Measurements from ENCODE around the gene LYPD6.

The LYPD6 gene

DNA sequence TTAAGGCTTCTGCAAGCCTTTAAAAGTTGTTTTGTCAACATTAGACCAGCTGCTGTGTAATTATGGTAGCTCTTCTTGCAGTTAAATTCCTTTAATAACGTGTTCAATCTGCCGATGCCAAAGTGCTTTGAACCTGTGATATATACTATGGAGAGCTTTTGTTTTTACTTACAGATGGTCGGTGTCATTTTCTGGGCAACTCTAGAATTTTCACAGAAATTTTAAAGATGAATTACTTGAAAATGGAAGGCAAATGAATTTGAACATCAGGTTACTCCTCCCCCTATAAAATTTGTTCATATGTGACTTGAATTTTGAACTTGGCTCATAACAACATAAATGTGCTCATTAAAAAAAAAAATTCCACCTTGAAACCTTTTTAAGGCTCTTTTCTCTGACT, 23.0 kb downstream of the LYPD6 start:
- no peak for DNase-seq

DNA sequence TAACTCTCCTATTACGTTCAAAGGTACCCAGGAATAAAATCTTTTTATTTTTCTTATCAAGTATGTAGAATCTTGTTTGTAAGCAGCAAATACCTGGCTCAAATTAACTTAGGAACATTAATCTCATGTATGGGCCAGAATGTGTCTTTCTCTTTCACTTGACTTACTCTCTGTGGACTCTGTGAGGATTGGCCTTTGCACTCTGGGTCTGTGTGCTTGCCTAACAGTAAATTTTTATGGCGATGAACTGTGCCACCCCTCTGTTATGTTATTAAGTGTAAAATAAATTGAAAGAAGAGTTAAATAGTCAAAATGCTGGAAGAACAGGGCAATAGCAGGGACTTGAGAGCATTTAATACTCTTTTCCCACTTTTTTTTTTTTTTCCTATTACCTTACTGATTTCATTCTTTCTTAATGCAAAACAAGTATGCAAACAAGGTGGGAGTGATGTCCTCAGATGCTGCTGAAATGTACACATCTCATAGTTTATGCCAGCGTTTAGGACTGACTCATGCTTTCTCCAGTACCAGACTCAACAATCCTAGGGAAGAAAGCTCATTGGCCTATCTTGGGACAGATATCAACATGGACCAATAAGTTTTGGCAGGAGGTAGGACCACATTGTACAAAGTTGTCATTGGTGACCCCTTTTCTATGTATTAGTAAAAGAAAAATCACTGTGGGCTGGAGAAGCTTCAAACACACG, 25.5 kb downstream of the LYPD6 start:
- no peak for DNase-seq

DNA sequence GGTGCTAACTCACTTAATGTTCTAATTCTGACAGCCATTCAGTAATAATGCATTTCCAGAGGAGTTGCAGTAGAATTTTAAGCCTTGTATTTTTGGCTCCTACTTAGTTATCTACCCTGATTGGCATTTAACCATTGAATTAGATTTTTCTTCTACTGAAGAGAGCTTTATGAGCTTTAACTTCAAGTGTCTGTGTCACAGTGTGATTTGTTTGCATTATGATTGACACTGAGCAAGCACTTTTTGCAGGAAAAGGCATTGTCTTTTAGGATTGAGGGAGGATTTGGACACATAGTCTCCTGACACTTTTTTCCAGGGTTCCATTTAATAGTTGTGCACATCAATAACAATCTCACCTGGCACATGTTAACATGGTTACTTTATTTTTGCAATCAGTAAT, 26.7 kb downstream of the LYPD6 start:
- no peak for DNase-seq

DNA sequence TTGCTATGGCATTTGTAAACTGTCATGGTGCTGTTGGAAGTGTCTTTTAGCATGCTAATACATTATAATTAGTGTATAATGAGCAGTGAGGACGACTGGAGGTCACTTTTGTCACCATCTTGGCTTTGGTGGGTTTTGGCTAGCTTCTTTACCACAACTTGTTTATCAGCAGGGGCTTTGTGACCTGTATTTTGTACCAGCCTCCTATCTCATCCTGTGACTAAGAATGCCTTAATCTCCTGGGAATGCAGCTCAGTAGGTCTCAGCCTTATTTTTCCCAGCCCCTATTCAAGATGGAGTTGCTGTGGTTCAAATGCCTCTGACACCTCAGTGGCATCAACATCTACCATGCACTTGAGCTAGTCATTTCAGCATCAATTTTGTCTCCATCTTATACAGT, 29.7 kb downstream of the LYPD6 start:
- no peak for DNase-seq

DNA sequence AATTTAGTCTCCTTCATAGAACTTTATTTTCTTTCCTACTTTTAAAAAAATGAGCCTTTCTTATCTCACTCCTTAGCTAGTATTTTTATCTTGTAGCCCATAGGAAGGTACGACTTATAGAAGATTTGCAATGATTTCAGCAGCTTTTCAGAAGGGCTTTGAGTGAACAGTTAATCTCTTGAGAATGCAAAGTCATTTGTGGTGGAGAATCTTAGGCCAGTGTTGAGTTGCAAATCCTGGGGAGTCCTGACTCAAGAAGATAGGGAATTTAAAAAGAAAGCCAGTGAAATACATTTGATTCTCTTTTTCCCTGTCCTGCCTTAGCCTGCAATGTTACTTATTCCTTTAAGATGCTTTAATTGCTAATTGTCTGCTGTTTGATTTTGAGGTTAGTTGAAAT, 33.6 kb downstream of the LYPD6 start:
- DNase-seq, result no peak

DNA sequence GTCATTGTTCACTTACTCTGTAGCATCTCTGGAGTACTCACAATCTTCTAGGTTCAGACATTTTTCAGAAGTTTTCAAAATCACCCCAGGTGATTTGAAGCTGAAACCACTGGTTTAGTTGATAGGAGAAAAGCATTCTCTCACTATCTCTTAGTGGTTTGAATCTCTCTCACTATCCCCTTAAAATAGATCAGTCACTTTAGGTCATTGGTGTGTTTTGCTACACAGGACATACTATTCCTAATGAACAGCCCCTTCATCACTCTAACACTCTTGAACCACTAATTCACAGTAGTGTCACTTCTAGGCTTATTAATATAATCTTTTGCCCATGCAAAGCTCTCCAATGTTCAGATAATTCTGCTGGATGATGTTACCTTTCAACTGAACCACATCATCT, 34.5 kb downstream of the LYPD6 start:
- no peak for DNase-seq

DNA sequence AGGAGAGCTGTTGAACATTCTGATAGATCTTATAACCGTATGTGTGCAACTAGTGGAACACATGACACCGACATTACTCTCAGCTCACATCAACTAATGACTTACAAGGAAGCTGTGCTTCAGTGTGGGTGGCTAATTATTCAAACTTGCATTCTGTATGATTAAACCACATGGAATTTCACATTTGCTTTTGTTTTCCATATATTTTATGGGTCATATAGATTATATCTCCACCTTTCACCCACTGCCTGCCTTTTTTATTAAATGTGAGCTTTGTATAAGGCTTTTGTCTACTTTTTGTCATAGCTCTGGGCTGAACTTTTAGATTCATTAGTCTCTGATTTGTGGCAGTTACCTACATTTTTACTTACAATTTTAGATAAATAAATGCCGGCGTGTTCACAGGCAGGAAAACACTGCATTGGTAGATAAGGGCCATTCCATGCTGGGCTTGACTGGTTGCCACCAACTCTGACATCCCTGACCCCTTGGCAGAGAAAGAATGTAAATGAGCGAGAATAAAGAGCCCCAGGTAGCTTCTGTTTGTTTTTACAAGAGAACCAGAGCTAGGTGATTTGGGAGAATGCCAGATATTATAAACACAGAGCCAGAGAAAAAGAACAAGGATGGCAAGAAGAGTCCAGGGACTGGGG, 35.7 kb downstream of the LYPD6 start:
- no peak for DNase-seq

DNA sequence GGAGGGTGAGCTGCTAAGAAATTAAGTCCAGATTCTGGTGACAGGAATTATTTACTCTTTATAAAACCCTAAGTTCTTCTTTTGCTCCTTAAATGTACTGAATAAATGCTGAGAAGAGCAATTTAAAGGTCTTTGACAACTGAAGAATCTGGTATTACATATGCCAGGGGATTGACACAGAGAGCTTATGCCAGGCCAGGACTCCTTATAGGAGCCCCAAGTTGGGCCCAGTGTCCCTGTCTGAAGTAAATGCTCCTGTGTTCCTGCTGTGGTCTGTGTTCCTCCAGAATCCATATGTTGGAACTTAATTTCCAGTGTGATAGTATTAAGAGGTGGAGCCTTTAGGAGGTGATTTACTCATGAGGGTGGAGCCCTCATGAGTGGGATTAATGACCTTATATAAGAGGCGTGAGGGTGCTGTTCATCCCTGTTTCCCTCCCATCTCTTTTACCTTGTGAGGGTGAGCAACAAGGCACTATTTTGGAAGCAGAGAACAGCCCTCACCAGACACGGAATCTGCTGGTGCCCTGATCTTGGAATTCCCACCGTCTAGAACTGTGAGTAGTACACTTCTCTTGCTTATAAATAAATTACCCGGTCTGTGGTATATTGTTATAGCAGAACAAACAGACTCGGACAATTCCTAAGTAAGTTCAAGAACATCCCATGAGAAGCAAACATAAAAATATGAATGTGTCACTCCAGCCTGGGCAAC, 39.8 kb downstream of the LYPD6 start:
- DNase-seq, result no peak

DNA sequence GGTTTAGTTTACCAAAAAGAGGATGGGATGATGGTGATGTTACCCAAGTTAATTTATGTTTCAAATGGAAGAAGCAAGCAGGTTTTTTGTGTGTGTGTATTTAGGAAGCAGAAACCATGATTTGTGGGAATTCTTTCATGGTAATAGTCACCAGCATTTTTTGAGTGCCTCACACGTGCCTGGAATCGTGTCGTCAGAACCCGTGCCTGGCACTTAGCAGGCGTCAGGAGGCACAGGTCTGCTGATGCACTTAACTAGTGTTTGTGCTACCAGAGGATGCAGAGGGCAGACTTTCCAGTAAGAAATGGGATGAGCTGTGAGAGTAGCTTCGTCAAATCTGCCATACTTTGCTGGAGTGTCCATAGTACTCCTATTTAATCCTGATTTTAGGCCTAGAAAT, 41.1 kb downstream of the LYPD6 start:
- DNase-seq, result no peak

DNA sequence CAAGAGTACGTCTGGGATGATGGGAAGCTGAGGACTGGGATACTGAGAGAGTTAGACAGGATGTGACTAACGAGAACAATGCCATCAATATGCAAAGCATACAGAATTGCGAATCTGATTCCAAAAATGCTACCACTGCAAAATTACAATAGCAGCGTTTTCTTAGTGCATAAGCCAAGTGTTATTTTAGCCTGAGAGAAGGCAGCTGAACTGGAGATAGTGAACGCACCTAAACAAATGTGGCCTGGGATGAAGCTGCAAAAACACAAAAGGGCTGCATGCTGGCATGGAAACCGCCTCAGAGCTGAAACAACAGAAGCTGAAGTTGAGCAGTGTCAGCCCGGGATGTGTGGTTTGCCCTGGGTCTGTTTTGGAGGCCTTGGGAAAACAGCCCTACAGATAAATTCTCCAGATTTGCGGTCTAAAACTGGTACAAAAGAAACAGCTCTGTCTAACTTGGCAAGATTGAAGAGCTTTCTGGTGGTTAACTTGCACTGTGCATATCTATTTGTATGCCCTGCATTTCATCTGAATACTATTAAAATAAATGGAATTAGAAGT, 45.5 kb downstream of the LYPD6 start:
- DNase-seq, result no peak

DNA sequence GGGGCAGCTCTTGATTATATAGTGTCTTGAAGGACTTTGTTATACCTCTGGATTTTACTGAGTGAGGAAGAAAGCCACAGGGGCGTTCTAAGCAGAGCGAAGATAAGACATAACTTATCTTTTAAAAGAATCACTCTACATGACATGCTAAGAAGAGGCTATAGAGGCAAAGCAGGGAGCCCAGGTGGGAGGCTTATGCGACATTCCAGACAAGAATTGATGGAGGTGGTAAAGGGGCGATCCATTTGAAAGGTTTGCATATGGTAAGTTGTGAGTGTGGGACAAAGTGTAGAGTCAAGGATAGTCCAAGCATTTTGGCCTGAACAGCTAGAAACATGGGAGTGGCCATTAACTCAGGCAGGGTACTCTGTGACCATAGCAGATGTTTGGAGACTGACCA, 49.8 kb downstream of the LYPD6 start:
- DNase-seq, result no peak

DNA sequence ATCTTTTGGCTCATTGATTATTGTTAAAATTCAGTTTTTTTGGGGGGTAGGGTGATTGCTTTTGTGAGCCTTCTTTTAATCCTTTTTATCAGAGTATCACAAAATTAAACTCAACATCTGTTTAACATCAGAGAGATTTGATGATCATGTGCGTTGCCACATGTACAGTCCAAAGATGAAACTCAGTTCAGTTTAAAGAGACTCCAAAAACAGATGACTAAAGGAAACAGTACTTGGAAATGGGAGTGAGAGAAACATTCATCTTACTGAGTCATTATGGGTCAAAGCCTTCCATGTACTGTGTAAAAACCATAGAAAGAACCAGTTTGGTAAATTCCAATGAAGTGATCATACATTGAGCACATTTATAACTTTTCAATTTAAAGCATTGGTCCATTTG, 53.0 kb downstream of the LYPD6 start:
- no peak for DNase-seq

DNA sequence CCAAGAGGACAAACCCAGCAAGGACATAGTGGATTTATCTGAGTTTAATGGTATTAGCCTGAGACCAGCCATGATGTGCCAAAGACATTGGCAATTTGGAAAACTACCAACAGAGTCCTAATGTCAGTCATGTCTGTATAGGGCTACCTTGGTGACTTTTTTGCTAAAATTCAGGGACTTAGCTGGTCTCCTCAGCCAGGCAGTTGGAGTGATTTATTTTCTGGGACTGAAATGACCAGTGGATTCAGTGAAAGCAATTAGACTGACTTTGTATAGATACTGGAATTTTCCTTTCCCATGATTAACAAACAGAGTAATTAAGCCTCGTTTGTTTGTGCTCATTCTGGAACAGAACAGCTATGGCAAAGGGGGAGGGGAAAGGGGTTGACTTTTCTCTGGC, 55.0 kb downstream of the LYPD6 start:
- no peak for DNase-seq

DNA sequence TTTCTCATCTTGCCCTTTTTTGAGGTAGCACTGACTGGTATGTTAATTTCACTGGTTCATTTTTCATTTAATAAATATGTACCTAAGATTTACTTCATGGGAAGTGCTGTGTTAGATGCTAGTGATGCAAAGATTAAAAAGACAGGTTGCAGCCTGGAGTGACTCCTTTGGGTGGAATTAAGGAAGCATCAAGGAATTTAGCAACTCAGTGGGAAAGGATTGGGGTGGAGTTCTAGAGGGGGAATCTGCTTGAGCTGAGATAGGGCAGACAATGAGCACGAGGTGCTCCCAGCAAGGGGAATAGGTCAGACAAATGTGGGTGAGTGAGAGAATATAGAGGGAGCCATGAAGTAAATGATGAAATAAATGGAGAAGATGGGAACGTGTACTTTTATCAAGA, 57.0 kb downstream of the LYPD6 start:
- no peak for DNase-seq

DNA sequence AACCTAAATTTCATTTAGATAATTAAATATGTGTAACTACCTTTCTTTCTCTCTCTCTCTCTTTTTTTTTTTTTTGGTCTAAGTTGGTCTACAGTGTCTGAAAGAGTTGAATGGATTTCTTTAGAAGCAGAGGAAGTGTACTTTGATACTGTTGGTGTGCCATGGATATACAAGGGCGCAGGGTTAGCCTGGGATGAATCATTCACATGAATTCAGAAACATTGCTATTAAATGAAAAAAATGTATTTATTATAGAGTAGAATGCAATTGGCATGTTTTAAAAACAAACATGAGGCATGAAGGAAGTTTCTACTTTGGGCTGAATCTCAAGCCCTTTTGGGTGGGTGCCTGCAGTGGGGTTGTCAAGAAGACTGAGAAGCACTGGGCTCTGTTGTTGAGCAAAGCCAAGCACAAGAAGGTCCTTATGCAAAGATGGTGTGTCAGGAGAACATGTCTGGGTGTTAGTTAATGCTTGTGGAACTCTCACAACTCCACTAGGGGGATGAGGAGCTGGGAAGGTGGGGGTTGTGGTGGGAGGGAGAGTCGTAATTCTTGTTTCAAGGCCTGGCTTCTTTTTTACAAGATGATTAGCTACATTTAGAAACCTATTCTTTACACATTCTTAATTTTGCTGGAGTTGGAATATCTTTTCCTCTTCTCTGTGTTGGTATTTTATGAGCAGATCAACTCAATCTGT, 57.9 kb downstream of the LYPD6 start:
- no peak for DNase-seq

DNA sequence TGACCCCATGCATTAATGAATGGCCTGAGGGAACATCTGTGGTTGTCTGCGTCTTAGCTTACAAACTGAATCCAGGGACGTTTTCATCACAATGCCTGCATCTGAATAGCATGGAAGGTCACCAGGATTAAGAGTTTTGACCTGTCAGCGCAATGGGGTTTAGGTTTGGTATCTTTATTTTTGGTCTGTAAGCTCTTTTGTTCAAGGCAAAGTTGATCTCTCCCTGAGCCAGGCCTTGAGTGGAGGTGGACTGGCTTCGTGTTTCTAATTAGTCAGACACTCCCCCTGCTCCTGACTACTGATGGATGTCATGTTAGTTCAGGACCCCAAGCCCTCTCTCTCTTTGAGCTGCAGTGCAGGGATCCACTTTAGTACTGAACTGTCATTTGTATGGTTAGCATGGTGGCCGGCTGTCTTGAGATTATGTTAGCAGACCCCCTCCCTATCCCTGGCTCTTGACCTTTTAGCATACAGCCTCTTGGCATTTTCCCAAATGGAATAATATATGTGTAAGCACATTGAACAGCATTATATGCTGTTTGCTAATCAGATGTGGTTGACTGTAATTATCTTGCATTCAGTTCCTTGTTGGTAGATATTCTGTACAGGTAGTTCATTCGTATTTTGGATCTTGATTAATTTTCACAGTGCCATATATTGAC, 59.2 kb downstream of the LYPD6 start:
- DNase-seq, result no peak

DNA sequence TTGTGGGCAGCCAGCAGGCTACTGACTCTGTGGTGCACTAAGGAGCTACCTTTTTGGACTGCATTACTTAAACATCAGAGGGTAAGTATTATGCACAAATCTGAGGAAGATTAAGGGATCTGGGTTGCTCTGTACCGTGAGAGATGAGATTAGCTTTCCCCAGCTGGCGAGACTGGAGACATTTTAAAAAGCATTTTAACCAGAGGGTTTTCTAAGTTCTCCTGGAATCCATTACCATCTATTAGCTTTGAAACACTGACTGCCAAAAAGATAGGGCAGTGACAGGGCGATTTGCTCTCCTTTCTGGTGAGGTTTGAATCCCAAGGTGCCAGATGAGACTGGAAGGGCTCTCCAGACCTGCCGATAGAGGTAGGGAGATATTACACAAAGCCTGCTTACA, 63.2 kb downstream of the LYPD6 start:
- no peak for DNase-seq

DNA sequence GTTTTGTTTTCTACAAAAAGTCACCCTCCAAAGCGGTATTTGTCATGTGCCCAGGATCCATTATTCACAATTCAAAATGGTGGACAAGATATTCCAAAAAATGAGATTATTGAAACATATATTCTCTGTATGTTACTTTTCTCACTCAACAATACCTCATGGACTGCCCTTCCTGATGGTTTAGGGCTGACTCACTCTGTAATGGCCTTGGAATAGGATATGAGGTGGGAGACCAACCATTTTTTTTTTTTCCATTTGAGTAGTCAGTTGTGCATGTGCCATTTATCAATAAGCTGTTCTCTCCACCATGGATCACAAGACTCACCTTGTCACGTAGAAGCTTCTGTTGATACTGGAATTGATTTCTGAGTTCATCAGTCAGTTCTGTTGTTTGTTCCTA, 64.5 kb downstream of the LYPD6 start:
- DNase-seq, result no peak

DNA sequence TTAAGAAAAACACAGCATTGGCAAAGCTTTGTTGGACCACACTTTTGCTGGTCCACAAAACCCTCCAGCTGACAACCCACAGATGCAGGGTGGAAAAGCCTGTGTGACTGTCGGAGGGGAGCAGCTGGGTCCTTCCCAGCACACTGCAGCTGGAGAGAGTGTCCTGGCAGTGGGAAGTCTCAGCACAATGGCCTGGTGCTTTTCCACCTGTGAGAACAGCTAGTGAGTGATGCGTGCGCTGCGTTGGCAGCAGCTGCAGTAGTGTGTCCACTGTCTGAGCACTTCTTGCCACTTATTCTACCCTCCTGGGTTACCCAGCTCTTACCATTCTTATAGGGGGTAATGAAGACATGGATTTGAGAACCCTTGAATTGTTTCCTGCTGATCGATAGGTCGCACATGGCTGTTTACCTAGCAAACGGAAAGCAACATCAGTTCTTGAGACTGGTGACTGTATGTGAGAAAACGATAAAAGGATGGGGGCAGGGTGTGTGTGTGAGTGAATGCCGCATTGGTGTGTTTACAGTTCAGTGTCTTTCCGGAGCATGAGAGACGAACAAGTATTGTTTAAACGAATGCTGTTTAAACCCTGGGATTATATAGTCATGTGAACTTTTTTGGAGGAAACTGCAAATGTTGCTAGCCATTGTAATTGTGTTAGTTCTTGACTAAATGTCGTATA, 69.7 kb downstream of the LYPD6 start:
- no peak for DNase-seq

DNA sequence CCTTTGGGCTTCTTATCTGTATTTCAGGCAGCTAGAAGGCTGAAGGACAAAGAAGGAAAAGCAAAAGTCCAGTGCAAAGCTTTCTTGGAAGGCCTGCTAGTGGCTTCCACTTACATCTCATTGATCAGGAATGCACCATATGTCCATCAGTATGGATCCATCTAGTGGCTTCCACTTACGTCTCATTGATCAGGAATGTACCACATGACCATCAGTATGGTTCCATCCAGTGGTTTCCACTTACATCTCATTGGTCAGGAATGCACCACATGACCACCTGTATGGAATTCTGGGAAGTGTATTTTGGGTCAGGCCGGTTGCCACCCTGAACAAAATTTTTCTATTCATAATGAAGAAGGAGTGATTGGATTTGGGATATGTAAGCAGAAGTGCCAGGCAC, 70.6 kb downstream of the LYPD6 start:
- DNase-seq, result no peak

DNA sequence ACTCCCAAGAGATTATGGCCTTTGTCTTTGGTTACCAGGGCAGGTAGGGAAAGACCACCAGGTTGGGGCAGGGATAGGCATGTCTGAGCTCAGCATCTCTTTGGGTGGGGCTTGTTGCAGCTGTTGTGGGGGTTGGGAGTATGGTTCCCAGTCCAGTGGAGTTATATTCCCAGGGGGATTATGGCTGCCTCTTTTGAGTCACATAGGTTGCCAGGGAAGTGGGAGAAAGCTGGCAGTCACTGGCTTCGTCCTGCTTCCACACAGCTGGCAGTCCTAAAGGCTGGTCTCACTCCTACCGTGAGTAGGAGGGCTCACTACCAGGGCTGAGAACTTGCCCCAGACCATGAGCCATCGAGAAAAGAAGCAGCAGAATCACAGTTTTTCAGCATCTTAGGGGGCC, 79.1 kb downstream of the LYPD6 start:
- DNase-seq, result no peak

Data from CD4-positive, alpha-beta T cell treated with Interleukin-1 beta for 1 hour (primary cell).